HepG2 (cell line): Measurements from ENCODE around the gene PRR33. TPM values are rescaled to one million over a fixed set of nuclear protein-coding genes. Genes with fewer than 3 reads are reported as not detected.

Source experiments
- BHLHE40 ChIP-seq: IDR thresholded peaks from 2 replicates; pipeline ENCODE4 v1.6.1; 2011; ENCODE audit warnings: low read length, improper control_type of control experiment
- FOSL2 ChIP-seq: sonication (generic); formaldehyde crosslinking; IDR thresholded peaks from 2 replicates; pipeline ENCODE4 v1.4.0; 2020; ENCODE audit warnings: missing genetic modification reagents
- ISL2 ChIP-seq: sonication (generic); formaldehyde crosslinking; IDR thresholded peaks from 2 replicates; pipeline ENCODE4 v1.5.0; 2020; ENCODE audit warnings: missing genetic modification reagents
- MIER3 ChIP-seq: IDR thresholded peaks from 2 replicates; pipeline ENCODE4 v1.6.1; 2016; ENCODE audit warnings: missing compliant biosample characterization, borderline replicate concordance
- NR2C2 ChIP-seq: sonication (generic); formaldehyde crosslinking; IDR thresholded peaks from 2 replicates; pipeline ENCODE4 v1.4.0; 2020; ENCODE audit warnings: missing genetic modification reagents, mild to moderate bottlenecking, moderate library complexity, borderline replicate concordance
- PITX1 ChIP-seq: sonication (generic); formaldehyde crosslinking; IDR thresholded peaks from 2 replicates; pipeline ENCODE4 v1.5.1; 2020; ENCODE audit warnings: mild to moderate bottlenecking, missing genetic modification reagents
- POLR2AphosphoS5 ChIP-seq: IDR thresholded peaks from 2 replicates; pipeline ENCODE4 v1.6.1; 2012; ENCODE audit warnings: low read depth, low read length
- SIN3A ChIP-seq: IDR thresholded peaks from 2 replicates; pipeline ENCODE4 v1.6.1; 2011; ENCODE audit warnings: low read depth, mild to moderate bottlenecking, control low read depth, low read length, borderline replicate concordance
- ZBTB8A ChIP-seq: sonication (generic); formaldehyde crosslinking; IDR thresholded peaks from 2 replicates; pipeline ENCODE4 v1.4.0; 2020; ENCODE audit warnings: mild to moderate bottlenecking, low read depth, missing genetic modification reagents, borderline replicate concordance
- ZKSCAN8 ChIP-seq: IDR thresholded peaks from 2 replicates; pipeline ENCODE4 v1.6.1; 2016; ENCODE audit warnings: borderline replicate concordance, missing genetic modification reagents, missing compliant biosample characterization
- ZNF335 ChIP-seq: sonication (generic); formaldehyde crosslinking; IDR thresholded peaks from 2 replicates; pipeline ENCODE4 v1.4.0; 2020; ENCODE audit warnings: missing genetic modification reagents
- ZNF350 ChIP-seq: sonication (generic); formaldehyde crosslinking; IDR thresholded peaks from 2 replicates; pipeline ENCODE4 v1.4.0; 2020; ENCODE audit warnings: mild to moderate bottlenecking, low read depth, missing genetic modification reagents, borderline replicate concordance
- ZNF550 ChIP-seq: sonication (generic); formaldehyde crosslinking; IDR thresholded peaks from 2 replicates; pipeline ENCODE4 v1.4.0; 2020; ENCODE audit warnings: mild to moderate bottlenecking, missing genetic modification reagents, borderline replicate concordance
- ZNF564 ChIP-seq: sonication (generic); formaldehyde crosslinking; IDR thresholded peaks from 2 replicates; pipeline ENCODE4 v1.8.1; 2023; ENCODE audit warnings: mild to moderate bottlenecking, missing genetic modification reagents
- ZNF589 ChIP-seq: sonication (generic); formaldehyde crosslinking; conservative IDR thresholded peaks from 2 replicates; pipeline ENCODE4 v1.8.0; 2022; ENCODE audit warnings: mild to moderate bottlenecking, moderate library complexity, missing genetic modification reagents
- polyA plus RNA-seq, 8 experiments: library from polyadenylated mRNA; depleted of rRNA in 3 of 8; stranded (reverse) in 7 of 8; unstranded in 1 of 8; fragments of >200 nt; fragmentation: Illumina TruSeq in 4 of 8; extraction: Trizol in 4 of 8; gene quantifications; 2 replicates each; pipeline versions ENCODE4 v1.2.1 to v1.2.3, GENCODE V29; 2011 to 2016; ENCODE audit warnings: low read depth in 4 of 8, missing spikeins in 1 of 8, mixed read lengths in 1 of 8; ENCODE audit not compliant: insufficient read depth in 1 of 8
- total RNA-seq, 5 experiments: library from RNA; depleted of rRNA; stranded (reverse); fragments of >200 nt; fragmentation: Illumina TruSeq; extraction: Trizol; gene quantifications; 2 replicates each; pipeline ENCODE4 v1.2.3, GENCODE V29; 2016; ENCODE audit warnings: low read depth in 1 of 5
- TF ChIP-seq, protein P1 (sequence below): sonication (generic); formaldehyde crosslinking; IDR thresholded peaks from 2 replicates; pipeline ENCODE4 v1.4.0; 2020; ENCODE audit warnings: missing genetic modification reagents
- TF ChIP-seq, protein P2 (sequence below): sonication (generic); formaldehyde crosslinking; IDR thresholded peaks from 2 replicates; pipeline ENCODE4 v1.4.0; 2020; ENCODE audit warnings: mild to moderate bottlenecking, missing genetic modification reagents
- TF ChIP-seq, protein P3 (sequence below): IDR thresholded peaks from 2 replicates; pipeline ENCODE4 v1.6.1; 2016; ENCODE audit warnings: low read depth, borderline replicate concordance
- TF ChIP-seq, protein P4 (sequence below): fragments of 450-650 bp; IDR thresholded peaks from 2 replicates; pipeline ENCODE4 v1.6.1; 2016

Gene PRR33
- total and polyA plus RNA-seq, 2 of the 13 experiments (the other 11 are each of a cell fraction or from before 2014, with no cell fraction given): not detected

DNA sequence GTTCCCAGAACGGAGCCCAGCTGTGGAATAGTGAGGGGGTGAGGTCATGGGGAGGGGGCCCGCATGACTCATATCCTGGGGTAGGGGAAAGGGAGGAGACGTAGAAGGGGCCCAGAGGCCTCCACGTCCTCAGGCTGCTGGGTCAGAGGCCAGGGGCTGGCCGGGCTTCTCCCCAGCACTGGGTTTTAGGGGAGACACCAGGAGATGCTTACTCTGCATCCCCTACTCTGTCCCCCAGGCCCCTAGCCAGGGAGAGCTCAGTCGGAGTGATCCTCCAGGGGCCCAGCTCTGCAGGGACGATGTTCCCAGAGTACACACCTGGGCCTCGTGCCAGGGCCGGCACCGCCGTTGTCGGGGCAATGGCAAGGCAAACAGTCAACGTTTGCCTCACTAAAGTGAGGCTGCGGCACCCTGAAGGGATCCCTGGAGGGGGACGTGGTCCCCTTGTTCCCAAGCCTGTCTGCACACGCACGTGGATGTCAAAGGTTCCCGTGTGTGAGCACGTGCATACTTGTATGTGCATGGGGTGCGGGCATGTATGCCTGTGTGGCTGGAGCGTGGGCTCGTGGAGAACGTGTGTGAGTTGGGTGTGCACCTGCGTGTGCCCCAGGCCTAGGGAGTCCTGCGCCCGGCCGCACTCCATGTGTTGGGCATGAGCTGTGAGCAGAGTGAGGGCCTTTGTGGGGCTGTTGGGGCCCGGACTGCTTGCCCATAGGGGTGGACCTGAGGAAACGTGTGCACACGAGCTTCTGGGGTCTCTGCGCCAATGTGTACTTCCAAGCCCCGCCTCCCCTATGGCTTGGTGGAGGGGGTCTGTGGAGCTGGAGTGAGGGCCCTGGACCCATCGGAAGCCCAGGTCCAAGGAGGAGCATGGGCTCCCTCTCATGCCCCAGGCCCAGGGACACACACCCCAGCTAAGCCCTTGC lies 14.2 kb downstream of the PRR33 start (continued):
- TF ChIP-seq, protein P1, sequence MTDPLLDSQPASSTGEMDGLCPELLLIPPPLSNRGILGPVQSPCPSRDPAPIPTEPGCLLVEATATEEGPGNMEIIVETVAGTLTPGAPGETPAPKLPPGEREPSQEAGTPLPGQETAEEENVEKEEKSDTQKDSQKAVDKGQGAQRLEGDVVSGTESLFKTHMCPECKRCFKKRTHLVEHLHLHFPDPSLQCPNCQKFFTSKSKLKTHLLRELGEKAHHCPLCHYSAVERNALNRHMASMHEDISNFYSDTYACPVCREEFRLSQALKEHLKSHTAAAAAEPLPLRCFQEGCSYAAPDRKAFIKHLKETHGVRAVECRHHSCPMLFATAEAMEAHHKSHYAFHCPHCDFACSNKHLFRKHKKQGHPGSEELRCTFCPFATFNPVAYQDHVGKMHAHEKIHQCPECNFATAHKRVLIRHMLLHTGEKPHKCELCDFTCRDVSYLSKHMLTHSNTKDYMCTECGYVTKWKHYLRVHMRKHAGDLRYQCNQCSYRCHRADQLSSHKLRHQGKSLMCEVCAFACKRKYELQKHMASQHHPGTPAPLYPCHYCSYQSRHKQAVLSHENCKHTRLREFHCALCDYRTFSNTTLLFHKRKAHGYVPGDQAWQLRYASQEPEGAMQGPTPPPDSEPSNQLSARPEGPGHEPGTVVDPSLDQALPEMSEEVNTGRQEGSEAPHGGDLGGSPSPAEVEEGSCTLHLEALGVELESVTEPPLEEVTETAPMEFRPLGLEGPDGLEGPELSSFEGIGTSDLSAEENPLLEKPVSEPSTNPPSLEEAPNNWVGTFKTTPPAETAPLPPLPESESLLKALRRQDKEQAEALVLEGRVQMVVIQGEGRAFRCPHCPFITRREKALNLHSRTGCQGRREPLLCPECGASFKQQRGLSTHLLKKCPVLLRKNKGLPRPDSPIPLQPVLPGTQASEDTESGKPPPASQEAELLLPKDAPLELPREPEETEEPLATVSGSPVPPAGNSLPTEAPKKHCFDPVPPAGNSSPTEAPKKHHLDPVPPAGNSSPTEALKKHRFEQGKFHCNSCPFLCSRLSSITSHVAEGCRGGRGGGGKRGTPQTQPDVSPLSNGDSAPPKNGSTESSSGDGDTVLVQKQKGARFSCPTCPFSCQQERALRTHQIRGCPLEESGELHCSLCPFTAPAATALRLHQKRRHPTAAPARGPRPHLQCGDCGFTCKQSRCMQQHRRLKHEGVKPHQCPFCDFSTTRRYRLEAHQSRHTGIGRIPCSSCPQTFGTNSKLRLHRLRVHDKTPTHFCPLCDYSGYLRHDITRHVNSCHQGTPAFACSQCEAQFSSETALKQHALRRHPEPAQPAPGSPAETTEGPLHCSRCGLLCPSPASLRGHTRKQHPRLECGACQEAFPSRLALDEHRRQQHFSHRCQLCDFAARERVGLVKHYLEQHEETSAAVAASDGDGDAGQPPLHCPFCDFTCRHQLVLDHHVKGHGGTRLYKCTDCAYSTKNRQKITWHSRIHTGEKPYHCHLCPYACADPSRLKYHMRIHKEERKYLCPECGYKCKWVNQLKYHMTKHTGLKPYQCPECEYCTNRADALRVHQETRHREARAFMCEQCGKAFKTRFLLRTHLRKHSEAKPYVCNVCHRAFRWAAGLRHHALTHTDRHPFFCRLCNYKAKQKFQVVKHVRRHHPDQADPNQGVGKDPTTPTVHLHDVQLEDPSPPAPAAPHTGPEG: no peak
- TF ChIP-seq POLR2AphosphoS5: no peak
- no peak for TF ChIP-seq SIN3A
- TF ChIP-seq ZNF335: no peak
- TF ChIP-seq, protein P2, sequence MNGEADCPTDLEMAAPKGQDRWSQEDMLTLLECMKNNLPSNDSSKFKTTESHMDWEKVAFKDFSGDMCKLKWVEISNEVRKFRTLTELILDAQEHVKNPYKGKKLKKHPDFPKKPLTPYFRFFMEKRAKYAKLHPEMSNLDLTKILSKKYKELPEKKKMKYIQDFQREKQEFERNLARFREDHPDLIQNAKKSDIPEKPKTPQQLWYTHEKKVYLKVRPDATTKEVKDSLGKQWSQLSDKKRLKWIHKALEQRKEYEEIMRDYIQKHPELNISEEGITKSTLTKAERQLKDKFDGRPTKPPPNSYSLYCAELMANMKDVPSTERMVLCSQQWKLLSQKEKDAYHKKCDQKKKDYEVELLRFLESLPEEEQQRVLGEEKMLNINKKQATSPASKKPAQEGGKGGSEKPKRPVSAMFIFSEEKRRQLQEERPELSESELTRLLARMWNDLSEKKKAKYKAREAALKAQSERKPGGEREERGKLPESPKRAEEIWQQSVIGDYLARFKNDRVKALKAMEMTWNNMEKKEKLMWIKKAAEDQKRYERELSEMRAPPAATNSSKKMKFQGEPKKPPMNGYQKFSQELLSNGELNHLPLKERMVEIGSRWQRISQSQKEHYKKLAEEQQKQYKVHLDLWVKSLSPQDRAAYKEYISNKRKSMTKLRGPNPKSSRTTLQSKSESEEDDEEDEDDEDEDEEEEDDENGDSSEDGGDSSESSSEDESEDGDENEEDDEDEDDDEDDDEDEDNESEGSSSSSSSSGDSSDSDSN (CRISPR knock-in tag): 0 out of 2 replicates have a peak, but pooled peaks have one; percentile 3
- no peak for TF ChIP-seq NR2C2 (CRISPR knock-in tag)
- no peak for TF ChIP-seq ZNF350 (CRISPR knock-in tag)
- TF ChIP-seq ZNF564: no peak
- no peak for TF ChIP-seq MIER3
- TF ChIP-seq ZKSCAN8 (CRISPR knock-in tag): no peak
- TF ChIP-seq ISL2 (CRISPR knock-in tag): no peak
- 0 out of 2 replicates have a peak, but pooled peaks have one; percentile 21 for TF ChIP-seq ZNF589 (CRISPR knock-in tag)
- TF ChIP-seq PITX1 (CRISPR knock-in tag): no peak
- TF ChIP-seq BHLHE40: 0 out of 2 replicates have a peak, but pooled peaks have one; percentile 49
- no peak for TF ChIP-seq ZNF550 (CRISPR knock-in tag)
- TF ChIP-seq, protein P3, sequence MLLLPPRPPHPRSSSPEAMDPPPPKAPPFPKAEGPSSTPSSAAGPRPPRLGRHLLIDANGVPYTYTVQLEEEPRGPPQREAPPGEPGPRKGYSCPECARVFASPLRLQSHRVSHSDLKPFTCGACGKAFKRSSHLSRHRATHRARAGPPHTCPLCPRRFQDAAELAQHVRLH (CRISPR knock-in tag): no peak
- TF ChIP-seq, protein P4, sequence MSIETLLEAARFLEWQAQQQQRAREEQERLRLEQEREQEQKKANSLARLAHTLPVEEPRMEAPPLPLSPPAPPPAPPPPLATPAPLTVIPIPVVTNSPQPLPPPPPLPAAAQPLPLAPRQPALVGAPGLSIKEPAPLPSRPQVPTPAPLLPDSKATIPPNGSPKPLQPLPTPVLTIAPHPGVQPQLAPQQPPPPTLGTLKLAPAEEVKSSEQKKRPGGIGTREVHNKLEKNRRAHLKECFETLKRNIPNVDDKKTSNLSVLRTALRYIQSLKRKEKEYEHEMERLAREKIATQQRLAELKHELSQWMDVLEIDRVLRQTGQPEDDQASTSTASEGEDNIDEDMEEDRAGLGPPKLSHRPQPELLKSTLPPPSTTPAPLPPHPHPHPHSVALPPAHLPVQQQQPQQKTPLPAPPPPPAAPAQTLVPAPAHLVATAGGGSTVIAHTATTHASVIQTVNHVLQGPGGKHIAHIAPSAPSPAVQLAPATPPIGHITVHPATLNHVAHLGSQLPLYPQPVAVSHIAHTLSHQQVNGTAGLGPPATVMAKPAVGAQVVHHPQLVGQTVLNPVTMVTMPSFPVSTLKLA: peak; percentile 98
- TF ChIP-seq FOSL2: peak; percentile 45; the same call in 1 of the 2 replicates
- TF ChIP-seq ZBTB8A (CRISPR knock-in tag): no peak
